GM19351 (cell line): ENCODE results near the gene ACSS1.

Source experiments
- ATAC-seq: cut with Tn5 transposase; IDR thresholded peaks from one replicate; pipeline ENCODE4 v1.9.1; 2021; ENCODE audit warnings: mild to moderate bottlenecking, moderate library complexity; ENCODE audit not compliant: unreplicated experiment

ACSS1 gene

DNA sequence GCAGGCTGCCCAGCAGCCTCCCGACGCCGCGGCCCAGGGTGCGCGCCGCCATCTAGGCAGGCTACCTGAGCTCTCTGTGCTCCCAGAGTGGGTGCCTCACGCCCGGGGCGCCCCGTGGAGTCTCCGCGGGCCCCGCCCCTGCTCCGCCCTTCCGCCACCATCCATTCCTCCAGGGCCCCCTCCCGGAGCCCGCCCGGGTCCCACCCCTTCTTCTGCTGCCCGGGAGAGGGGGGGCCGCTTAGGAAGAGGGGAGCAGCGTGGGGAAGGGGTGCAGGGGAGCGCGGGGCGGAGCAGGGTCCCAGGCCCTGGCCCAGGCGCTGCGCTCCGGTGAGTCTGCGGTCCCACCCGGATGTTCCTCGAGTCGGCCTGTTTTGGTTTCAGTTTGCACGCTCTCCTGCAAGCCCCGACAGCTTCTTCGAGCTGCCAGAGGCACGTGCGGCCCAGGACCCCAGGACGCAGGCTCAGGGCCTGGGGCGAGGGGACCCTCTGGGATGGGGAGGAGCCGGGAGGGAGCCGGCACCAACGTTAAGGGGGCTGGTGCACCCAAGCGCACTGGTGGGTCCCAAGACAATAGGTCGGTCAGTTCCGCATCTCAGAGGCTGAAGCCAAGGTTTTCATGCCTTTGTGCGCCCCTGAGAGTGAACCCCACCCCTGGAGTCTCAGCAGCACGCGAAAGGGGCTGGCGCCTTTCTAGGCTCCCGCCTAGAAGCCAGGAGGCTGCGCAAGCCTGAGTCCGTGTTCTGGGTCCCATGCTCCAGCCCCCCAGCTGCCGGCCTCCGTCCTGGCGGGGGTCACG, at the start of gene ACSS1:
TSS of gene ACSS1 (minus strand) at position 89 of the 796 bp plus-strand sequence. CDS start at position 52, 37 bp downstream.
- ATAC-seq = peak; percentile 70

DNA sequence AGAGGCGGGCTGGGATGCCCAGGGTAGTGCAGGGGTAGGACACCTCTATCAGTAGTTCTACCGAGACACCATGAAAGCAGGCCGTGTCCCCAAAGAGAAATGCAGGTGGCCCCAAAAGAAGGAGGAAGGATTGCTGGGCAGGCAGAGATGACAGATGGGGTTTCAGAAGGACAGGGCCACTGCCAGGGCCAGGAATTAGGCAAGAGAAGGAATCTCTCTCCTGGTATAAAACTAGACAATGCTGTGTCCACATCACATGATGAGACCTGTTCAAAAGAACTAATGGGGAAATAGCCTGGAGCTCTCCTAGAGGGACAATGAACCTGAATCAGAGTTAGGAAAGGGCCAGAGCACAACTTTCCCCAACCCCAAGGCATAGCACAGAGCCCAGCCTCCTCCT, 45.6 kb upstream of the ACSS1 start:
- ATAC-seq = no peak

DNA sequence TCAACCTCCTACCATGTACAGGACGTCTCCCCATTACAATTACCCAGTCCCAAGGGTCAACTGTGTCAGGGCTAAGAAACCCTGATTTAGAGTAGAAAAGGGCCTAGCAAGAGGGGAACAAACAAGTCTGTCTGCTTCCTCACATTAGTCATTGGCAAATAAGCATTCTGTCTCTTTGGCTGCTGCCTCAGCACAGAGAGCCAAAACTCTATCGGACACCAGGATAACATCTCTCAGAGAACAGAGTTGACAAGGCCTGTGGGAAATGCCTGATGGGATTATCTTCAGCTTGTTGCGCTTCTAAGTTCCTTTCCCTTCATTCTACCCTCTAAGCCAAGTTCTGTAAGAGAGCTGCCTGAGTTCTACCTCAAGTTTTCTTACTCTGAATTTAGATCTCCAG, 43.0 kb upstream of the ACSS1 start:
- no peak for ATAC-seq

DNA sequence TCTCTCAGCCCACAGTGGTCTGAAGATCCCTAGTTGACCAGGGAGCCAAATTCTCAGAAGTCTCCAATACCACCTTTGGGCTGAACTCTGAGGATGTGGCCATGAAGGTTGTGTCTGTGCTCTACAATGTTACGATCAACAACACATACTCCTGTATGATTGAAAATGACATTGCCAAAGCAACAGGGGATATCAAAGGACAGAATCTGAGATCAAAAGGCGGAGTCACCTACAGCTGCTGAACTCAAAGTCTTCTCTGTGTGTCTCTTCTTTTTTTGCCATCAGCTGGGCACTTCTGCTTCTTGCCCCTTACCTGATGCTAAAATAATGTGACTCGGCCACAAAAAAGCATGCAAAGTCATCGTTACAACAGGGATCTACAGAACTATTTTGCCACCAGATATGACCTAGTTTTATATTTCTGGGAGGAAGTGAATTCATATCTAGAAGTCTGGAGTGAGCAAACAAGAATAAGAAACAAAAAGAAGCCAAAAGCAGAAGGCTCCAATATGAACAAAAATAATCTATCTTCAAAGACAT, 41.7 kb upstream of the ACSS1 start:
- ATAC-seq = no peak

DNA sequence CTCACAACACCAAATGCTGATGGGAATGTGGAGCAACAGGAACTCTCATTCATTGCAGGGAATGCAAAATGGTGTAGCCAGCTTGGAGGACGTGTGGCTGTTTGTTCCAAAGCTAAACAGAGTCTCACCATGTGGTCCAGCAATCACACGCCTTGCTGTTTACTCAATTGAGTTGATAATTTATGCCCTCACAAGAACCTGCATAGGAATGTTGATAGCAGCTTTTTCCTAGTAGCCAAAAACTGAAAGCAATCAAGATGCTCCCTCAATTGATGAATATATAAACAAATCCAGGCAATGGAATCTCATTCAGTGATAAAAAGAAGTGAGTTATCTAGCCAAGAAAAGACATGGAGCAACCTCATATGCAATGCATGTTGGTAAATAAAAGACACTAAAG, 39.6 kb upstream of the ACSS1 start:
- no peak for ATAC-seq

DNA sequence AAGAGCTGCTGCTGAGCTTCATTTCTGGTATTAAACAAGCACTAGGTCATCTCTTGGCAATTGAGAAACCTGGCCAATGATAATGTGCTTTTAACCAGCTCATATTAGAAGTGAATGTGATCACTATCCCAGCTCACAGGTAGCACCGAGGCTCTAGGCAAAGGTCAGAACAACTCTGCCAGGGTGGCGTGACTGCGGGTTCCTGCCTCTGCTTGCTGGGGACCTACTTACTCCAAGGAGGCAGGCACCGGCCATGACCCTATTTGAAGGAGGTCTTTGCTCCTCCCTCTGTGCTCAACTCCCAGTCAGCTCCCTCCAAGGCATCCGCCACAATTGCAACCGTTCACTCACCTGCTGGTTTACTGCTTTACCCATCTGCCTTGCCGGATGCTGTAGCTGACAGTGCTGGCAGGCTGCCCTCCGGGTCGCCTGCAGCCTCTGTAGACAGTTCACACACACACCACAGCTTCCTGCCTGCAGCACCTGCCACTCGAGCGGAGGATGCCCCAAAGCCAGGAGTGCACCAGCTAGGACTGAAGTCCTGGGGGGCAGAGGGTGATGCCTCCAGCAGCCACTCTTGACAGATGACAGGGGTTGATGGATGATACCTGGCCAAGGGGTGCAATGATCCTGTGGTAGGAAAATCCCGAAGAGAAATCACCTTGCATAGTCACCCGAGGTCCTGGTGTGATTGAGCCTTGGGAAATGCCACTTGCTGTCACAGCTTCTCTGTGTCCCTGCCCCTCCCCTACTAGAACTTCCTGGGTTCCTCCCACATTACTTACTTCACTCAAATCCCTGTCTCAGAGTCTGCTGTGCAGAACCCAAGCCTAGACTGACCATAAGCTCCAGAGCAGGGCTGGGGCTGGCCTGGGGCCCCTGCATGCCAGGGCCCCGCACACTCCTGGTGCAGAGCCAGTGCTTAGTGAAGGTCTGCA, 32.8 kb upstream of the ACSS1 start:
- no peak for ATAC-seq

DNA sequence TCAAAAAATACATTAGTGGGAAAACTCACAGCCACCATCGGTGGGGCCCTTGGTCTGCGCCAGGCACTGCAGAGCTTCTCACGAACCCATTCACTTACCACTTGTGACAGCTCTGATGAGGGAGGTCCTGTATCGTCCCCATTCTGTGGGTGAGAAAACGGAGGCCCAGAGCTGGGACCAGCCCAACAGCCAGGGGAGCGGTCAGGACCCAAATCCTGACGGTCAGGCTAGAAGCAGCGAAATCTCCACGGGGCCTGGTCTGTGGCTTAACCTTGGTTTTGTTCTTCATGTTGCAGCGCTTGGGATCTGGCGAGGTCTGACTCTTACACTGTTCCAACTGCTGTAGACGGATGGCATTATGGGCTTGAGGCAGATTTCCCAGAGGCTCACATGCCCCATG, 31.7 kb upstream of the ACSS1 start:
- ATAC-seq = no peak

DNA sequence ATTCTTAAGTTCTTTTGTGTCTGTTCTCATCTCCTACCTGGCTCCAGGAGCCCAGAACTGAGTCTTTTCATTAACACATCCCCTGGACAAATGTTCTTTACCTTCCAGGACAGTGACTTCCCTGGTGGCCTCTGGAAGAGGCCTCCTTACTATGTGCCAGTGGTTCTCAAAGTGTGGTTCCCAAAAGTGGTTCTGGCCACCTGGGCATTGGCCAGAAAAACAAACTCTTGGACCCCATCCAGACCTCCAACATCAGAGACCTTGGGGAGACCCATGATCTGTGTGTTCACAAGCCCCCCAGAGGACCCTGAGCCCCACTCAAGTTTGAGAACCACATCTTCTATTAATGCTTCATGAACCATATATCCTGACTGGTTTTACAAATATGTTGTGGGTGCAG, 31.2 kb upstream of the ACSS1 start:
- ATAC-seq = no peak

DNA sequence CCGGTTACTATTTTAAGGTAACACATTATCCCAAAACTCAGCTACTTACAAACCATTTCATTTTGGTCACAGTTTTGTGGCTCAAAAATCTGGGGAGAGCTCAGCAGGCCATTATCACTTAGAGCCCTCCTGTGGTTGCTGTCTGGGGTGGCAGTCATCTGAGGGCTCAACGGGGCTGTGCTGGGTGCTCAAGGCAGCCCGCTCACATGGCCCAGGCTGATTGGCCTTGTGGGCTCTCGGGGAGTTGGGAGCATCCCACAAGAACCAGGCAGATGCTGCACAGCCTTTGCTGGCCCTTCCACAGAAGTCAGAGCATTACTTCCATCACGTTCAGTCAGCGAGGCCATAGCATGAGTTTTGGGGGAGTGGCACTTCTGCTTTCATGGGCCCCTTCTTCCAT, 30.3 kb upstream of the ACSS1 start:
- ATAC-seq = no peak

DNA sequence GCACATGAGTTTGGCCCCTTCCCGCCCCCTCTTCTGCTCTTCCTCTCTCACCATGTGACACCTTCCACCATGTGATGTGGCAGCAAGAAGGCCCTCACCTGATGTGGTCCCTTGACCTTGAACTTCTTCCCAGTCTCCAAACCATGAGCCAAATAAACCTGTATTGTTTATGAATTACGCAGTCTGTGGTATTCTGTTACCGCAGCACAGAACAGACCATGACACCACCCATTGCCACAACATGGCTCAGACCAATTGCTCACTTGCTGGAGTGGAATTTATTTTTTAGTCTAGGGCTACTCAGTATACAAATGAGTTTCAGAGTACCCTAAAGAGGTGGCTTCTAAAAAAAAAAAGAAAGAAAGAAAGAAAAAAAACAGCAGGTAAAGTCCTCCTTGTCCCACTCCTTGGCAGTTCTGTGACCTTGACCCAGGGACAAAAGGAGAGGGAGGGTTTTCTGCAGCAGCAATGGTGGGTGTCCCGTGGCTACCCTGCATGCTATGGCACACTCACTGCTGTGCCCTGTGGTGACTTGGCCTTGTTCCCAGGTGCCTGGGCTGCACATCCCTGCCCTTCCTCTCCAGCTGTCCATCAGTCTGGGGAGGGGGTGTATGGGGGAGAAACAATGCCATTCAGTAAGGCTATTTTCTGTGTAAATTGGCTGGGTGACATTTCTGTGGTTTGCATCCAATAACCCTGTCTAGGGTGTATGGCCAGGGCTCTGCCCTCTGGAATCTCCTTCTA, 29.4 kb upstream of the ACSS1 start:
- no peak for ATAC-seq

DNA sequence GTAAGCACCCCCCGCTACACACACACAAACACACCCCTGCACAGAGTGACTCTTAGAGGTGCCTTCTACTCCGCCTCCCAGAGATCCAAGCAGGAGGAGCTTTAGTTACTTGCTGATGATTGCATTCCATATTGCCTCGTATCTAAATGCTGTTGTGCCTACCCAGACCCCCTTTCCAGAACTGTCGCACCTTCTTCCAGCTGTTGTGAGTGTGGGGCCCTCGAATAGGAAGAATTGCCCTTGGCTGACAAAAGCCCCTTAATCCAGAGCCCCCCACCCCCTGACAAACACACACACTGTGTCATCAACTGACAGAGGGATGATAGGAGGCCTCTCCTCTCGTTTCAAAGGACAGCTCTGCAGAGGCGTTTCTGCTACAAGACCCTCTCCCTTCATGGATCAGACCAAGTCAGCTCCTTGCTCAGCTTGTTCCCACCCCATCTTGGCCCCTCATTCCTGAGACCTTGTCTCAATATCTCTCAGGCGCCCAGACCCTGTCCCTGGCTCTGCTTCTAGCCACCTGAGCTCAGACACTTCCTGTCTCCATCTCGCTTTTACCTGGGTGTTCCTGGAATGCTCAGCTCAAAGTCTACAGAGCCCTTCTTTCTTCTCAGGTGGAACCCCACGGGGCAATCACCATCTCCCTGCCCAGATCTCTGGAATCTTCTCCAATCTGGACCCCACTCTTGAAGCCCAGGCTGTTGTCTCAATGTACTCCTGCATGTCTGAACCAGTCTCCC, 28.0 kb upstream of the ACSS1 start:
- ATAC-seq = no peak

DNA sequence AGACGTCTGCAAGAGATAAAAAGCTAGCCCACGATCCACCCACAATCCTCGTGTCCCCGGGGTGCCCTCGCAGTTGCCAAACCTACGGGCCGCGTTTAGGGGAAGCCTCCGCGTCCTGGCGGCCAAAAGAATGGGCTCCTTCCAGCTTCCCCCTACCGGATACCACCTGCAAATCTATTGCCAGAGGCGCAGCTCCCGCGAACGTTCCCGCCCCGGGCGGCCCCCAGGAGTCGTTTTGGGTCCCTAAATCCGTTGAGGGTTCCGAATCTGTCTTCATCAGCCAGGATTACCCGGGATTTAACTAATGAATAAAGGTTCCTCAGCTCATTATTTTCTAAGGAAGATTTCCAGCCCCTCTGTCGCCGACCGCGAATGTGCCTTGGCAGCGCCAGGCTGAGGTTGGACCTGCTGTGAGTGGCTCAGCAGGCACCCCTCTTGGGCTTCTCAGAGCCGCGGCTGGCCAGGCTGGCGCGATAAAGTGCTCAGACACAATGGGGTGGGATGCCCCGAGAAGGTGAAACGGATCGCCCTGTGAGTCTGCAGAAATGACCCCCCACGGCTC, 26.8 kb upstream of the ACSS1 start:
- no peak for ATAC-seq

DNA sequence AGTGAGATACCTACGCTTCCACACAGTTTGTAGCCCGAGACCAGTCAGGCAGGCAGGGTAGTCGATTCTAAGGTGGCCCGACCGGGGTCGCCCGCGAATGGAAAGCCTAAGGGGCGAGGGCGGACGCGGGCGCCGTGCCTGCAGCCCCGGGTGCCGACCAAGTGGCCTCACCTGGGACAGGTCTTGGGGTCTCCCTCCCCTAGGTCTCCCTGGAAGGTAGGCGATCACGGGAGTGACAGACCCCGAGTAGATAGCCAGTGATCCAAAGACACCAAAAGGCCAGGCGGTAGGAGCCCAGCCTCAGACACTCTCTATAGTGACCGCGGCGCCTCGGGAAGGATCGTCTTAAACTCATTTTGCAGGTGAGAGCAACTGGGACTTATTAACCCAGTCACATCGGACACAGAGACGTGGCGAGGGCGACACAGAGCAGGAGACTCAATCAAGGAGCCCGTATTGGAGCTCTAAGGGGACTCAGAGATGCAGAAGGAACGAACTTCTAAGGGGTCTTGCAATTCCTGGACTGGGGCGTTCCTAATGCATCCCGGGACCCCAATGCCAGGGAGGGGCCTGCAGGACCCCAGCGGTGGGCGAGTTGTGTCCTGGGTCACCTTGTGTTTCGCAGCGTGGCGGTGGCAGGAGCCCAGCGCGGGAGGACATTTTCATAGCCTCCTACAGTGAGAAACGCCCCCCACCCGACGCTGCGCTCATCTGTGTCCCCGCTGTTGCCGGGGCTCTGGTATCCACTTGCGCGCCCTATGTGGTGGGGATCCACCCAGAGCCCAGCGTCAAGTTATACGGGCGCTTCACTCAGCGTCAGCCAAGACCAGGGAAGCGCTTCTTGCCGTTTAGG, 26.1 kb upstream of the ACSS1 start:
- ATAC-seq = no peak

DNA sequence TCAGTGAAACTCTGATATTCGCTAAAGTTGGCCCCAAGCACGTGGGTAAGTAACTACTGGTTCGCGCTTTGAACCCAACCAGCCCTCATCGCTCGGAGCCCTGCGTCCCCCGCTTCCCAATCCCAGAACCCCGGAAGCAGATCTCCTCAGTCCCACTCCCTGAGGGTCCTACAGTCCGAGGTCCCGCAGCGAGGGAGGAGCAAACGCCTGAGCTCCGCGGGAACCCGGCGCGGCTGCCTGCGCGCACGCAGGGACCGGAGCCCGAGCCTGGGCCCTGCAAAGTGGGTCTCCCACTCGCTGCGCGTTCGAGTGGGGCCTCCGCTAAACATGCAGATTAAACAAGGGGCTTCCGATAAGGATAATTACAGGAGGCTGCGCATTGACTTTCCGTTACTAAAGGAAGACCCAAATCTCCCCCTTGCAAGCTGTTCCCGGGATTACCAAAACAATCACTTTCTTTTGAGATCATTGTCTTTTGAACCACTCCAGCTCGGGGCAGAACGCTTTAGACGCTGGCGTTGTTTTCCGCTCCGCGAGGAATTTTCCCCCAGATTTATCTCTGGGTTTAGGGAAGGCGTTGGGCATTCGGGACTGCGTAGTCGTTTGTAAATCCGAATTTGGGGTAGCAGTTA, 25.3 kb upstream of the ACSS1 start:
- no peak for ATAC-seq

DNA sequence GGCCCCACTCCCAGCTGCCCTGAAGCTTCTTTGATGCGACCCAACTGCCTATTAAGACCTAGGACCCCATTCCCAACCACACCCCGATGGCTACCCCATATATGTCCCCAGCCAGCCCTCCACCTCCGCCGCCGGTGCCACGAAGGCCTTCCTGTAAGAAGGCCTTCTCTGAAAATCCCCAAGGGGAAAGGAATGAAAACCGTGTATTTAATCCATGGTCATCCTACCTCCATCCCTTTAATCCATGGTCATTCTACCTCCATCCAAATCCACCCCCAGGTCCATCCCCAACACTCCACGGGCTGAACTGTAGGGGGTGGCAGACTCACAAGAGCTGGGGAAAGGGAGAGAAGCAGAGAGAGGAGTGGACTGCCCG, 24.5 kb upstream of the ACSS1 start:
- no peak for ATAC-seq

DNA sequence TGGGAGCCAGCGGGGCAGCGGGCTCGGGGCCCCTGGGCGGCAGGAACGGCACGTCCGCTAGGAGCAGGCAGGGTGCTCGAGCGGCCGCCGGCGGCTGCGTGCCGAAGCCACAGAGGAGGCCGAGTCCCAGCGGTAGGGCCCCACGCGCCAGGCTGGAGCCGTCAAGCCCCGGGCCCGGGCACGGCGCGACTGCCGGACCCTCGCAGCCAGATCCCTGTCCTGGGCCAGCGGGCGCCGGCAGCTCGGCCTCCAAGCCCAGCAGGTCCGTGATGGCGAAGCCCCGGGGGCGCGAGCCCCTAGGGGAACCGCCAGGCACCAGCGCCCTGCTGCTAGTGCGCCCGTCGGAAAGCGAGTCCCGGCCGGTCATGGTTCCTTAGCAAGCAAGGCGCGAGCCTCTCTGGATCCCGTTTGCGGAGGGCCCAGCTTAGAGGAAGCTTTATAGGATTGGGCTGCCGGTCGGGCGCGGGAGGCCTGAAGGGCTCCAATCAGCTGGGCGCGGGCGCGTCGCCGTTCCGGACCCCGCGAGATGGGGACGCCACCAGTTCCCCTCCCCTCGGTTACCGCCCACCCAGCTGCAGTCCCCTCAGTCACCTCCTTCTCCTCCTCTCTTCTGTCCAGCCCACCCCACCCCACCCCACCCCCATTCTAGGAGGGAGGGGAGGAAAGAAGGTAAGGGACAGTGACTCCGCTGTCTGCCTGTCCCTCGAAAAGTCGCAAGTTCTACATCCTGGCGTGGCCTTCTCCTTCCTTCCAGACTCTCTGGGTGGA, 24.0 kb upstream of the ACSS1 start, which contains the start of gene VSX1:
TSS of gene VSX1 (minus strand) at position 412 of the 768 bp plus-strand sequence. CDS start at position 367, 45 bp downstream.
- no peak for ATAC-seq

DNA sequence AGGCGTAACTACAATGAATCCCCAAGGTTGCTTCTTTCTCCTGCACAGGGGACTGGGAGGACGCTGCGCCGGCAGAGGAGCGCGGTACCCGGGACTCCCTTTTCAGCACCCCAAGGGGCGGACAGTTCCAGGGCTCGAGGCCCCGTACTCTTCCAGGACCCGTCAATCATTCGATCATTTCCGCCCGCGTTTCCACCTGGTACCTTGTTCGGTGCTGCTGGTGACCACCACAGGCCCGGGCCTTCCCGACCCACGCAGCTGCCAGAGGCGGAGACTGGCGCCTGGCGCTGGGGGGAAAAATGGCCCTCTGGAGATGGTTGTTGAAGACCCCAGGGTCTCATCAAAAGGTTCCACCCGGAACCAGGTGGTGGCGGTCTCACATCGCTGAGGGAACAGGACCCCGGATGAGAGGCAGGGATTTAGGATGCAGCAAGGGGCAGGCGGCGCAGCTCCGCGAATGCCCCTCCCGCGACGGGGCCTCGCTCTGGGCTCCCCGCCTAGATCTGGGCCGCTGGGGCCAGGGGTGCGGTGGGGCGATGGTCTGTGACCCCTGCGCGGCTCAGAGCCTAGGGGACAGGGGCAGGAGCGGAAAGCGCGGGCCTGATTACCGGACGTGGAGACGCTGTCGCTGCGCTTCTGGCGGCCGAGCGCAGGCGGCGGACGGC, 23.3 kb upstream of the ACSS1 start:
- no peak for ATAC-seq
